Coronary artery (tissue), 2 donors: Measurements from ENCODE around the gene C9orf85.

Source experiments
- DNase-seq: peaks from one replicate; pipeline ENCODE4 v3.0.0-alpha.2; 2017; ENCODE audit warnings: low spot score
- H3K27ac ChIP-seq, 2 donors: fragments of 200-600 bp; sonication (generic); one replicate each; pipeline ENCODE4 v1.5.1; 2016 to 2019
- H3K4me3 ChIP-seq: fragments of 200-600 bp; sonication (generic); 2 replicates; pipeline ENCODE4 v1.5.1; 2016; ENCODE audit warnings: mild to moderate bottlenecking, moderate library complexity
- CTCF ChIP-seq: fragments of 200-600 bp; sonication (generic); IDR thresholded peaks from one replicate; pipeline ENCODE4 v1.5.1; 2019; ENCODE audit warnings: antibody characterized with exemption

The C9orf85 gene

GRCh38 chr9:71911061-71911907 is at the start of gene C9orf85, which contains the start of gene ABHD17B:
Gene C9orf85, plus strand, starts transcription at chr9:71911639. Its CDS starts 96 bp downstream, at chr9:71911735.
Gene ABHD17B, minus strand, starts transcription at chr9:71911193. Its CDS starts 36,113 bp downstream, at chr9:71875080.
- peak within 1 kb of the TSS; percentile 78 for H3K4me3 ChIP-seq
- TF ChIP-seq CTCF: no peak

DNA sequence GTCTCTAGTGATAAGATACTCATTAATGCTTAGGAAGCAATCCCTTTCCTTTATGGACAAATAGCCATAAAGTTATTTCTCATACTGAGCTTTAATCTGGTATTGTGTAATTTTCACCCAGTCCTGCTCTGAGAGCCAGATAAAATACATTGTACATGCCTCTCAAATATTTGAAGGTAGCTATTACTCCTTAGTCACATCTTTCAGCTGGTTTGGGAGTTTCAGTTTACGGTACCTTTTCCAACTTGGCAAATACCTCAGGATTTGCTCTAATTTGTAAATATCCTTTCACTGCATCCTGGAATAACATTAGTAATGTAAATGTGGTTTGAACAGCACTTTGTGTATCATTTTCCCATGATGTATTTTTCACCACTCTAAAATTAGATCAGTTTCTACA is 47.8 kb upstream of the C9orf85 start:
- no peak for DNase-seq
- no peak overlapping the region for H3K27ac ChIP-seq
- TF ChIP-seq CTCF: no peak
- H3K4me3 ChIP-seq: no peak overlapping the region

More at GRCh38 chr9:71911061-71911907, at the start of gene C9orf85, which contains the start of gene ABHD17B:
- H3K27ac ChIP-seq: peak within 1 kb of the TSS; percentile 90 to 95
- DNase-seq: peak; percentile 99

DNA sequence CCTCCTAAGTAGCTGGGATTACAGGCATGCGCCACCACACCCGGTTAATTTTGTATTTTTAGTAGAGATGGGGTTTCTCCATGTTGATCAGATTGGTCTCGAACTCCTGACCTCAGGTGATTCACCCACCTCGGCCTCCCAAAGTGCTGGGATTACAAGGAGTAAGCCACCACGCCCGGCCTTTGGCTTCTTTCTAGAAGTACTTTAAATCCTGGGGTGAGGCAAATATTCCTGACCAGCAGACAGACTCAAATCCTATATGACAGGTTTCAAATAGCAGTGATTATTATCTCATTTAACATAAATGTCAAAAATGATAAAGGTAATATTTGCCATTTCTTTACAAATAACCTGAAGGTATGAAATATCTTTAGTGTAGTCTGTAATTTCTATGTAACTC is 36.1 kb upstream of the C9orf85 start:
- no peak overlapping the region for H3K27ac ChIP-seq
- no peak for DNase-seq
- no peak for TF ChIP-seq CTCF
- no peak overlapping the region for H3K4me3 ChIP-seq

DNA sequence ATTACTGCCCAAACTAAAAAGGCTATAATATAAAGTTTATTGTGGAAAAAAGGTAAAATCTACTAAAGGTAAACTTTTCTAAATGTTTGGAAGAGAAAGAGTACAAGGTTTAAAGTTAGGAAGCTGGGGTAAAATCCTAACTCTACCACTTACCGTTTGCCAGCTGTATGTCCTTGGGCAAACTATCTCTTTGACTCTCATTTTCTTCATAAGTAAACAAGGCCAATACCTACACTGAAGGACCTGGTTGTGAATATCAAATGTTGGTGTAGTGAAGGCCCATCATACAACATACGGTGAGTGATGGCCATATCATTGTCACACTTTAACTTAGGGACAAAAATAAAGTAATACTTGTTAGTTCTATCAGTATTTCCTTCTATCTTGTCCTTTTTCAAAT is 35.3 kb upstream of the C9orf85 start:
- DNase-seq: no peak
- H3K27ac ChIP-seq: no peak overlapping the region
- H3K4me3 ChIP-seq: no peak overlapping the region
- no peak for TF ChIP-seq CTCF

DNA sequence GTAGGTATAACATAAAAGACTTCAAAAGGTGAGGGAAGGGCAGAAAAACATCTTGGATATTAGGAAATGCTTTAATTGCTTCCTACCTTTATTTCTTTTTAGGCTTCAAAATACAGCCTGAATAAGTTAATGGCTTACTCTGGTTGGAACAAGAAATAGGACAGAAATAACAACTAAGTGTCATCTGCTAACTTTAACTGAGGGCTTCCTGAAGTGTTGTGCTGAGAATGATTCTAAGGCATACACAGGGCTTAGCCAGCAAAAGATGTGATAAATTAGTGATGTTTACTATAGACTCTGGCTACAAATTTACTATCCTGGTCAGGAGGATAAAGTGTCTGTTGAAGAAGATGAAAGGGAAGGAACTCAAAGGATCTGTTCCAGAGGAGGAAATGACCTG is 34.6 kb upstream of the C9orf85 start:
- Histone ChIP-seq H3K4me3 (no peak overlapping the region), H3K27ac (no peak overlapping the region)
- TF ChIP-seq CTCF: no peak
- DNase-seq: no peak

DNA sequence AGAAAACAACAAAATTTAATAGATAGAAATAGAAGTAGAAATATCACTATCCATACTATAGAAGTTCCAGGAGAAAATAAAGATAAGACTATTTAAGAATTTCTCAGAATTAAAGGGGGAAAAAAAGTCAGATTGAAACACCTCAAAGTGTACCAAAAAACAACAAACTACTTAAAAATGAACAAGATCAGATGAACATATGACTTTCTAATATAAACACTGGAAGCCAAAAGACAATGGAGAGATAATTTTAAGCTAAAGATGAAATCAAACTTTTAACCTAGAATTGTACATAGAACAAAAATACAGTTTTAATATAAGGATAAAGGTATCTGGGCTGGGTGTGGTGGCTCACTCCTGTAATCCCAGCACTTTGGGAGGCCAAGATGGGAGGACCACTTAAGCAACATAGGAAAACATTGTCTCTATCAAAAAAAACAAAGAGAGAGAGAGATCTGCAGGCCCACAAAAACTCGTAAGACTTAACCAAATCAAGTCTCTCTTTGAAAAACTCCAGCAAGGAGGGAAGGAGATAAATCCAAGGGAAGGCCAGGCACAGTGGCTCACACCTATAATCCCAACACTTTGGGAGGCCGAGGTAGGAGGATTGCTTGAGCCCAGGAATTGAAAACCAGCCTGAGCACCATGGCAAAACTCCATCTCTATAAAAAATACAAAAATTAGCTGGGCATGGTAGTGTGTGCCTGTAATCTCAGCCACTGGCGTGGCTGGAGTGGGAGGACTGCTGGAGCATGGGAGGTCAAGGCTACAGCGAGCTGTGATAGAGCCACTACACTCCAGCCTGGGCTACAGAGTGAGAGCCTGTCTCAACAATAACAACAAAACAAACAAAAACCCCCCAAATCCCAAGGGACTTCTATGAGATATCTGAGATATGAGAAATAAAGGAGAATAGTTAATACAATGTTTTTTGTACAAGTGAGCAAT is 32.8 kb upstream of the C9orf85 start:
- Histone ChIP-seq H3K27ac (no peak overlapping the region), H3K4me3 (no peak overlapping the region)
- no peak for DNase-seq
- TF ChIP-seq CTCF: no peak
